ENCODE results near the gene SVOPL. TPM values are rescaled to one million over a fixed set of nuclear protein-coding genes. Genes with fewer than 3 reads are reported as not detected.

The SVOPL gene
- total and polyA plus RNA-seq, 2 donors (not counting 1 experiment from before 2014, with no cell fraction given) = not detected

DNA sequence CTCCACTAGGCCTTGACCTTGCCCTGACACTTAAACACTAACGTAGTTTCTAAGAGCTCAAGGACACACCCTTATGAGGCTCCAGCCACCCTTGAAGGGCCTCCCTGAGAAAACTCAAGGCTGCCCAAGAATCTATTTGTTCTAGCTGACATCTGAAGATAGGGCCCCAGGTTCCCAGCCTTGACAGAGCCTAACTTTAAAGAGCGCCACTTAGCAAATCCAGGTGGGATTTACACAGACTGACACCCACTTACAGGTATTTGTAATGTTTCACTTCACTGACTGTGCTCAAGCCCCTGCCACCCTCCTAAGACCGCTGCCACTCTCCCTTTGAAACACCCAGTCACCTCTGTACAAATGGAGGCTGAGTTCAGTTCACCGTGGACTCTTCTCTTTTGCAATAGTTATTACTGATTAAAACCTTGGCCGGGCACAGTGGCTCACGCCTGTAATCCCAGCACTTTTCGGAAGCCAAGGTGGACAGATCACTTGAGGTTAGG, 90.4 kb downstream of the SVOPL start:
- Histone ChIP-seq H2AFZ (ENCODE audit: insufficient read depth, low read depth, low read length, poor library complexity, severe bottlenecking) (no peak overlapping the region), H3K79me2 (ENCODE audit: control insufficient read depth, insufficient read depth, low read length) (no peaks in the 10 kb centered on the region), H3K36me3 (replicated peaks in 1 of 2; ENCODE audit: control extremely low read depth in 1 of 2, control insufficient read depth in 1 of 2, extremely low read depth in 1 of 2, insufficient read depth in 2 of 2, low read length in 1 of 2) (no peaks in the 10 kb centered on the region), H3K27me3 (replicated peaks in 1 of 4; ENCODE audit: control extremely low read depth in 1 of 4, control insufficient read depth in 3 of 4, insufficient read depth in 4 of 4, low read length in 3 of 4) (no peaks in the 10 kb centered on the region), H3K9me3 (ENCODE audit: control extremely low read depth in 1 of 3, control insufficient read depth in 2 of 3, insufficient read depth in 1 of 3, low read length in 2 of 3) (no peaks in the 10 kb centered on the region), H3K4me3 (ENCODE audit: control extremely low read depth in 1 of 5, extremely low read depth in 1 of 5, insufficient read depth in 1 of 5, low read depth in 2 of 5, low read length in 4 of 5) (no peak overlapping the region), H3K27ac (ENCODE audit: low read length in 2 of 2) (no peak overlapping the region), H4K20me1 (ENCODE audit: control insufficient read depth, insufficient read depth, low read length, poor library complexity, severe bottlenecking) (no peaks in the 10 kb centered on the region), H3K9ac (ENCODE audit: low read length) (no peak overlapping the region), H3K4me1 (ENCODE audit: control insufficient read depth in 2 of 2, insufficient read depth in 2 of 2, low read length in 2 of 2) (no peaks in the 10 kb centered on the region), H3K4me2 (replicated peaks; ENCODE audit: low read depth, low read length, poor library complexity, severe bottlenecking) (no peak overlapping the region)
- no peaks in the 10 kb centered on the region for H3K27me3 Mint-ChIP-seq
- CTCF ChIA-PET = no interaction called here
- no peak overlapping the region for H3K4me3 Mint-ChIP-seq
- H3K4me1 Mint-ChIP-seq = peaks cover 12% of the 10 kb centered on the region
- intact Hi-C loops (cut with micrococcal nuclease) = no loop called here
- H3K9me3 Mint-ChIP-seq (ENCODE audit: insufficient read depth) = no peaks in the 10 kb centered on the region
- 93% methylated on average over 5 of the region's 7 CpGs for WGBS (ENCODE audit: insufficient coverage)
- POLR2A ChIA-PET = no interaction called here
- TF ChIP-seq, protein P1, sequence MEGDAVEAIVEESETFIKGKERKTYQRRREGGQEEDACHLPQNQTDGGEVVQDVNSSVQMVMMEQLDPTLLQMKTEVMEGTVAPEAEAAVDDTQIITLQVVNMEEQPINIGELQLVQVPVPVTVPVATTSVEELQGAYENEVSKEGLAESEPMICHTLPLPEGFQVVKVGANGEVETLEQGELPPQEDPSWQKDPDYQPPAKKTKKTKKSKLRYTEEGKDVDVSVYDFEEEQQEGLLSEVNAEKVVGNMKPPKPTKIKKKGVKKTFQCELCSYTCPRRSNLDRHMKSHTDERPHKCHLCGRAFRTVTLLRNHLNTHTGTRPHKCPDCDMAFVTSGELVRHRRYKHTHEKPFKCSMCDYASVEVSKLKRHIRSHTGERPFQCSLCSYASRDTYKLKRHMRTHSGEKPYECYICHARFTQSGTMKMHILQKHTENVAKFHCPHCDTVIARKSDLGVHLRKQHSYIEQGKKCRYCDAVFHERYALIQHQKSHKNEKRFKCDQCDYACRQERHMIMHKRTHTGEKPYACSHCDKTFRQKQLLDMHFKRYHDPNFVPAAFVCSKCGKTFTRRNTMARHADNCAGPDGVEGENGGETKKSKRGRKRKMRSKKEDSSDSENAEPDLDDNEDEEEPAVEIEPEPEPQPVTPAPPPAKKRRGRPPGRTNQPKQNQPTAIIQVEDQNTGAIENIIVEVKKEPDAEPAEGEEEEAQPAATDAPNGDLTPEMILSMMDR (IDR thresholded peaks at IDR 0.05) = no peak
- TF ChIP-seq EZH2 (IDR thresholded peaks at IDR 0.05; ENCODE audit: borderline replicate concordance, insufficient read depth, low read depth, low read length, poor library complexity, severe bottlenecking) = no peak
- H3K27ac Mint-ChIP-seq = no peak overlapping the region
- no peak for DNase-seq
- ATAC-seq (ENCODE audit: low read depth) = no peak

DNA sequence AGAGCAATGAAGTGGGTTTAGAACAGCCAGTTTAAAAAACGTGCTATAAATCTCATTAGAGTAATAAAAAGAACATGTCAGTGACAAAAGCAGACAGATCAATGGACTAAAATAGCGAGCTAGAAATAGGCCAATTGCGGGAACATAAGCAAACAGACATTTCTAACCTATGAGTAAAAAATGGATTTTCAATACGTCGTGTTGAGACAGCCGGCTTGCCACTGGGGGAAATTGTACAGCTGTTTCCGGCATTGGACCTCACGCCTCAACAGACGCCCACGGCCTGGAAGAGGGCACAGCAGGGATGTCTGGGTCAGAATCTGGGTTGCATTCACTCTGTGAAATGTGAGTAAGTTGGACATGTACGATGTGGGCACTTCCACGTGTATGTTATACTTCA, 92.9 kb downstream of the SVOPL start:
- Histone ChIP-seq H3K9ac (ENCODE audit: low read length) (no peak overlapping the region), H3K4me2 (replicated peaks; ENCODE audit: low read depth, low read length, poor library complexity, severe bottlenecking) (no peak overlapping the region), H3K4me1 (ENCODE audit: control insufficient read depth in 2 of 2, insufficient read depth in 2 of 2, low read length in 2 of 2) (no peaks in the 10 kb centered on the region), H3K27ac (ENCODE audit: low read length in 2 of 2) (no peak overlapping the region), H4K20me1 (ENCODE audit: control insufficient read depth, insufficient read depth, low read length, poor library complexity, severe bottlenecking) (no peaks in the 10 kb centered on the region), H3K27me3 (replicated peaks in 1 of 4; ENCODE audit: control extremely low read depth in 1 of 4, control insufficient read depth in 3 of 4, insufficient read depth in 4 of 4, low read length in 3 of 4) (no peaks in the 10 kb centered on the region), H3K36me3 (replicated peaks in 1 of 2; ENCODE audit: control extremely low read depth in 1 of 2, control insufficient read depth in 1 of 2, extremely low read depth in 1 of 2, insufficient read depth in 2 of 2, low read length in 1 of 2) (no peaks in the 10 kb centered on the region), H3K4me3 (ENCODE audit: control extremely low read depth in 1 of 5, extremely low read depth in 1 of 5, insufficient read depth in 1 of 5, low read depth in 2 of 5, low read length in 4 of 5) (no peak overlapping the region), H3K9me3 (ENCODE audit: control extremely low read depth in 1 of 3, control insufficient read depth in 2 of 3, insufficient read depth in 1 of 3, low read length in 2 of 3) (peaks cover 0 to 2% (median 0%) of the 10 kb centered on the region in 3 donors), H2AFZ (ENCODE audit: insufficient read depth, low read depth, low read length, poor library complexity, severe bottlenecking) (peak overlapping the region; percentile 57), H3K79me2 (ENCODE audit: control insufficient read depth, insufficient read depth, low read length) (no peaks in the 10 kb centered on the region)
- no peak for DNase-seq
- H3K4me3 Mint-ChIP-seq = no peak overlapping the region
- no peak for TF ChIP-seq EZH2 (IDR thresholded peaks at IDR 0.05; ENCODE audit: borderline replicate concordance, insufficient read depth, low read depth, low read length, poor library complexity, severe bottlenecking)
- TF ChIP-seq, protein P1 (IDR thresholded peaks at IDR 0.05) = no peak
- H3K9me3 Mint-ChIP-seq (ENCODE audit: insufficient read depth) = no peaks in the 10 kb centered on the region
- intact Hi-C loops (cut with micrococcal nuclease) = no loop called here
- H3K27ac Mint-ChIP-seq = no peak overlapping the region
- H3K27me3 Mint-ChIP-seq = no peaks in the 10 kb centered on the region
- no peak for ATAC-seq (ENCODE audit: low read depth)
- CTCF ChIA-PET = no interaction called here
- POLR2A ChIA-PET = no interaction called here
- WGBS (ENCODE audit: insufficient coverage) = 82% methylated on average over 4 of the region's 12 CpGs
- H3K4me1 Mint-ChIP-seq = peaks cover 12% of the 10 kb centered on the region
